ENCODE measurements around the gene TICRR. TPM values are rescaled to one million over a fixed set of nuclear protein-coding genes. Genes with fewer than 3 reads are reported as not detected.
A peak's percentile ranks its signal among the peaks of the same experiment; 100 is the strongest.

Gene TICRR
- total RNA-seq (2021) (33.7 to 37.4 TPM (median 33.8 TPM) in 3 replicates), Bru-seq, nascent RNA (percentile 87 among the genes with signal in this experiment)
- long read RNA-seq, experiment 1, full-length matches to known transcripts = 23 of 66 reads
- long read RNA-seq, experiment 1, partial matches to known transcripts = 28 of 66 reads
- long read RNA-seq, experiment 1, other reads (novel, unspliced or antisense) = 15 of 66 reads
- long read RNA-seq, experiment 2, partial matches to known transcripts = 30 of 36 reads
- long read RNA-seq, experiment 2, other reads (novel, unspliced or antisense) = 6 of 36 reads
- long read RNA-seq, experiment 3, partial matches to known transcripts = 0 of 1 reads
- long read RNA-seq, experiment 3, other reads (novel, unspliced or antisense) = 1 of 1 reads

GRCh38 chr15:89575146-89575655, at the start of gene TICRR:
TICRR (plus strand) TSS chr15:89575469; CDS start chr15:89575587, 118 bp downstream.
- peak within 1 kb of the TSS; percentile 90 for H3K27ac Mint-ChIP-seq

More at GRCh38 chr15:89575146-89575655, at the start of gene TICRR:
- Mint-ChIP-seq H3K4me1 (peaks cover 24% of the 10 kb centered on the region), H3K36me3 (peaks cover 17% of the 10 kb centered on the region), H3K9me3 (no peaks in the 10 kb centered on the region), H3K4me3 (peak within 1 kb of the TSS; percentile 96), H3K27me3 (ENCODE audit: low read depth) (no peaks in the 10 kb centered on the region)
- ATAC-seq (peak; percentile 94), DNase-seq (ENCODE audit: low spot score) (peak; percentile 96)
- CTCF ChIA-PET = interaction anchor here (0.6 to 2.3 kb wide), 21 partner anchors 9 to 1756 kb away, joined by 3 to 22 read pairs (median 4); partner anchors contain the start of genes POLG and RHCG
- POLR2A ChIA-PET = interaction anchor here (0.7 to 1.7 kb wide), 6 partner anchors 9 to 83 kb away, joined by 3 to 9 read pairs (median 4); no protein-coding TSS in a partner anchor
- TF ChIP-seq GTF2I (CRISPR knock-in tag; conservative IDR thresholded peaks at IDR 0.05) (no peak), PRDM15 (CRISPR knock-in tag; IDR thresholded peaks at IDR 0.05) (0 out of 2 replicates have a peak, but pooled peaks have one; percentile 5), E2F5 (CRISPR knock-in tag; IDR thresholded peaks at IDR 0.05) (peak; percentile 50), TEAD1 (CRISPR knock-in tag; IDR thresholded peaks at IDR 0.05) (peak; percentile 42; the same call in 1 of the 2 replicates), ZNF671 (CRISPR knock-in tag; IDR thresholded peaks at IDR 0.05) (no peak), E2F4 (CRISPR knock-in tag; IDR thresholded peaks at IDR 0.05; ENCODE audit: borderline replicate concordance, low read depth) (peak; percentile 98), GABPB1 (CRISPR knock-in tag; IDR thresholded peaks at IDR 0.05) (peak; percentile 51), TP53 (CRISPR knock-in tag; IDR thresholded peaks at IDR 0.05) (0 out of 2 replicates have a peak, but pooled peaks have one; percentile 5), ARID4B (CRISPR knock-in tag; IDR thresholded peaks at IDR 0.05; ENCODE audit: borderline replicate concordance) (0 out of 2 replicates have a peak, but pooled peaks have one; percentile 83), FOXK1 (CRISPR knock-in tag; IDR thresholded peaks at IDR 0.05) (peak; percentile 55), MAX (CRISPR knock-in tag; IDR thresholded peaks at IDR 0.05) (peak; percentile 82), MYBL2 (CRISPR knock-in tag; IDR thresholded peaks at IDR 0.05) (peak; percentile 95), OVOL2 (CRISPR knock-in tag; IDR thresholded peaks at IDR 0.05; ENCODE audit: borderline replicate concordance) (no peak), NFYB (CRISPR knock-in tag; conservative IDR thresholded peaks at IDR 0.05; ENCODE audit: low read depth) (peak; percentile 86), PREB (CRISPR knock-in tag; IDR thresholded peaks at IDR 0.05; ENCODE audit: borderline replicate concordance) (no peak), SP1 (CRISPR knock-in tag; conservative IDR thresholded peaks at IDR 0.05) (peak; percentile 46), SMAD3 (CRISPR knock-in tag; IDR thresholded peaks at IDR 0.05; ENCODE audit: borderline replicate concordance) (0 out of 2 replicates have a peak, but pooled peaks have one; percentile 34), ZNF232 (CRISPR knock-in tag; IDR thresholded peaks at IDR 0.05) (peak; percentile 64; the same call in 1 of the 2 replicates)

All from WTC11 (cell line).